A549 (cell line): ENCODE results near the gene FMNL2. TPM values are rescaled to one million over a fixed set of nuclear protein-coding genes. Genes with fewer than 3 reads are reported as not detected.

Source experiments
- ATAC-seq, 2 experiments: fragments of 200-7000 bp in 1 of 2; fragments of >200 bp in 1 of 2; cut with Nextera tagmentation in 1 of 2; cut with Tn5 transposase in 1 of 2; 3 replicates each; pipeline versions ENCODE4 v1.8.0 to v1.9.1; 2018 to 2020; ENCODE audit warnings: mild to moderate bottlenecking in 1 of 2, moderate library complexity in 1 of 2
- CTCF ChIA-PET: fragments of 300-600 bp; sonication (Branson Sonifier 250); formaldehyde crosslinking; extraction: SDS; loops from one replicate; lab custom pipeline; 2021; ENCODE audit warnings: antibody characterized with exemption, inconsistent platforms; lab: Yijun Ruan, JAX
- POLR2A ChIA-PET: fragments of 350-600 bp; formaldehyde crosslinking; extraction: SDS; loops from one replicate; lab custom pipeline; 2021; ENCODE audit warnings: antibody characterized with exemption, inconsistent platforms; lab: Yijun Ruan, JAX
- DNase-seq, 2 experiments: peaks; one replicate each; pipeline versions ENCODE4 v3.0.0 to v3.0.0-alpha.2; 2011 to 2016; ENCODE audit warnings: low read depth in 1 of 2, low spot score in 1 of 2
- FAIRE-seq: peaks from 2 replicates; lab custom pipeline; 2011; peaks lifted over from hg19 to GRCh38; lab: Jason Lieb, UNC
- H3K27ac ChIP-seq, 2 experiments: fragments of >200 bp; sonication (Bioruptor Twin); formaldehyde crosslinking; 3 replicates each; pipeline ENCODE4 v1.5.1; 2016 to 2017
- H3K4me1 ChIP-seq: fragments of >200 bp; sonication (Bioruptor Twin); formaldehyde crosslinking; 3 replicates; pipeline ENCODE4 v1.6.1; 2016
- H3K4me2 ChIP-seq: fragments of >200 bp; sonication (Bioruptor Twin); formaldehyde crosslinking; 3 replicates; pipeline ENCODE4 v1.6.1; 2016
- H3K4me3 ChIP-seq: fragments of >200 bp; sonication (Bioruptor Twin); formaldehyde crosslinking; 3 replicates; pipeline ENCODE4 v1.5.1; 2016
- H3K9me3 ChIP-seq: fragments of >200 bp; sonication (Bioruptor Twin); formaldehyde crosslinking; 3 replicates; pipeline ENCODE4 v1.6.1; 2016
- CBX2 ChIP-seq: fragments of 200-600 bp; sonication (generic); IDR thresholded peaks from 2 replicates; pipeline ENCODE4 v1.6.1; 2016; ENCODE audit warnings: low read depth, mild to moderate bottlenecking, borderline replicate concordance
- CHD2 ChIP-seq: fragments of 150-350 bp; IDR thresholded peaks from 2 replicates; pipeline ENCODE4 v1.6.1; 2014; ENCODE audit warnings: low read length; ENCODE audit not compliant: partially characterized antibody
- CHD4 ChIP-seq: fragments of 200-600 bp; sonication (generic); IDR thresholded peaks from 2 replicates; pipeline ENCODE4 v1.6.1; 2016; ENCODE audit warnings: antibody characterized with exemption, mild to moderate bottlenecking, borderline replicate concordance
- CTCF ChIP-seq: fragments of >200 bp; sonication (Bioruptor Twin); formaldehyde crosslinking; IDR thresholded peaks from 3 replicates; pipeline ENCODE4 v1.5.1; 2016
- EHF ChIP-seq: fragments of 250-450 bp; sonication (Bioruptor Pico); IDR thresholded peaks from 2 replicates; pipeline ENCODE4 v1.5.0; 2020; ENCODE audit warnings: mild to moderate bottlenecking
- EHMT2 ChIP-seq: fragments of 200-600 bp; sonication (generic); IDR thresholded peaks from 2 replicates; pipeline ENCODE4 v1.6.1; 2016; ENCODE audit warnings: antibody characterized with exemption, low read depth, mild to moderate bottlenecking, moderate library complexity
- FOSB ChIP-seq: fragments of 250-450 bp; sonication (Bioruptor Pico); IDR thresholded peaks from 2 replicates; pipeline ENCODE4 v1.5.0; 2020; ENCODE audit warnings: mild to moderate bottlenecking, moderate library complexity
- FOSL2 ChIP-seq, 2 experiments: fragments of 450-650 bp in 1 of 2; fragments of >200 bp in 1 of 2; sonication (Bioruptor Twin) in 1 of 2; formaldehyde crosslinking; IDR thresholded peaks; 2 replicates each; pipeline versions ENCODE4 v1.5.0 to v1.6.1; 2016 to 2020; ENCODE audit warnings: mild to moderate bottlenecking in 1 of 2, moderate library complexity in 1 of 2
- FOXS1 ChIP-seq: fragments of 250-450 bp; sonication (Bioruptor Pico); IDR thresholded peaks from 2 replicates; pipeline ENCODE4 v1.5.0; 2020; ENCODE audit warnings: mild to moderate bottlenecking, moderate library complexity
- GATA3 ChIP-seq: IDR thresholded peaks from 2 replicates; pipeline ENCODE4 v1.6.1; 2012; ENCODE audit warnings: borderline replicate concordance
- HDAC2 ChIP-seq: fragments of 200-600 bp; sonication (generic); IDR thresholded peaks from 2 replicates; pipeline ENCODE4 v1.6.1; 2016
- HOXB13 ChIP-seq: fragments of 250-450 bp; sonication (Bioruptor Pico); IDR thresholded peaks from 2 replicates; pipeline ENCODE4 v1.5.0; 2020; ENCODE audit warnings: low read depth, mild to moderate bottlenecking, moderate library complexity
- HOXB5 ChIP-seq: fragments of 250-450 bp; sonication (Bioruptor Pico); IDR thresholded peaks from 2 replicates; pipeline ENCODE4 v1.5.0; 2020; ENCODE audit warnings: mild to moderate bottlenecking, moderate library complexity
- JUN ChIP-seq, 2 experiments: fragments of >200 bp; sonication (Bioruptor Twin); formaldehyde crosslinking; IDR thresholded peaks; 2 replicates in 1 of 2; 3 replicates in 1 of 2; pipeline ENCODE4 v1.6.1; 2016 to 2017
- KDM1A ChIP-seq: fragments of 200-600 bp; sonication (generic); IDR thresholded peaks from 2 replicates; pipeline ENCODE4 v1.6.1; 2016; ENCODE audit warnings: low read depth, mild to moderate bottlenecking
- MAFK ChIP-seq: fragments of 450-650 bp; IDR thresholded peaks from 2 replicates; pipeline ENCODE4 v1.6.1; 2014; ENCODE audit not compliant: partially characterized antibody
- MAX ChIP-seq: IDR thresholded peaks from 2 replicates; pipeline ENCODE4 v1.6.1; 2012
- NR3C1 ChIP-seq: fragments of >200 bp; sonication (Bioruptor Twin); formaldehyde crosslinking; IDR thresholded peaks from 3 replicates; pipeline ENCODE4 v1.6.1; 2017
- PBX3 ChIP-seq: IDR thresholded peaks from 2 replicates; pipeline ENCODE4 v1.6.1; 2012
- PHF8 ChIP-seq: fragments of 200-600 bp; sonication (generic); IDR thresholded peaks from 2 replicates; pipeline ENCODE4 v1.6.1; 2016; ENCODE audit warnings: low read depth, mild to moderate bottlenecking, antibody characterized with exemption, moderate library complexity, borderline replicate concordance
- POLR2AphosphoS2 ChIP-seq: conservative IDR thresholded peaks from 2 replicates; pipeline ENCODE4 v1.6.1; 2012; ENCODE audit warnings: low read length, improper control_type of control experiment, inconsistent platforms
- RAD21 ChIP-seq, 2 experiments: fragments of >200 bp in 1 of 2; sonication (Bioruptor Twin) in 1 of 2; formaldehyde crosslinking in 1 of 2; IDR thresholded peaks in 1 of 2; conservative IDR thresholded peaks in 1 of 2; 2 replicates in 1 of 2; 3 replicates in 1 of 2; pipeline ENCODE4 v1.6.1; 2012 to 2018; ENCODE audit warnings: inconsistent platforms in 1 of 2
- RCOR1 ChIP-seq: fragments of 150-350 bp; IDR thresholded peaks from 2 replicates; pipeline ENCODE4 v1.6.1; 2014; ENCODE audit warnings: antibody characterized with exemption, low read length, low read depth
- REST ChIP-seq: fragments of 200-600 bp; sonication (generic); IDR thresholded peaks from 2 replicates; pipeline ENCODE4 v1.6.1; 2016; ENCODE audit warnings: antibody characterized with exemption, mild to moderate bottlenecking, moderate library complexity
- RFX5 ChIP-seq: fragments of 450-650 bp; IDR thresholded peaks from 2 replicates; pipeline ENCODE4 v1.7.1; 2014; ENCODE audit warnings: antibody characterized with exemption, mild to moderate bottlenecking, moderate library complexity
- TFCP2L1 ChIP-seq: fragments of 250-450 bp; sonication (Bioruptor Pico); IDR thresholded peaks from 2 replicates; pipeline ENCODE4 v1.5.0; 2021; ENCODE audit warnings: mild to moderate bottlenecking
- TP53 ChIP-seq: fragments of 250-450 bp; sonication (Bioruptor Pico); IDR thresholded peaks from 2 replicates; pipeline ENCODE4 v1.5.0; 2021; ENCODE audit warnings: mild to moderate bottlenecking, moderate library complexity
- ZC3H11A ChIP-seq: fragments of 450-650 bp; IDR thresholded peaks from 2 replicates; pipeline ENCODE4 v1.6.1; 2014; ENCODE audit warnings: antibody characterized with exemption, mild to moderate bottlenecking
- WGBS: methylation state at CpG from one replicate; pipeline ENCODE4 v1.1.6; 2017; ENCODE audit errors: missing lambda C conversion rate; 5-methylcytosine and 5-hydroxymethylcytosine counted together
- polyA plus RNA-seq, 4 experiments: library from polyadenylated mRNA; depleted of rRNA in 3 of 4; stranded (reverse); fragments of >200 nt; fragmentation: RNase III in 1 of 4; extraction: RNeasy Plus Mini Kit Qiagen cat#74134 plus additional on column Dnase treatment in 1 of 4; gene quantifications; 2 replicates in 3 of 4; 3 replicates in 1 of 4; pipeline ENCODE4 v1.2.3, GENCODE V29; 2011 to 2017

Gene FMNL2
- polyA plus RNA-seq, 2 of the 4 experiments (the other 2 are of a cell fraction) = 27.9 to 36.5 TPM

GRCh38 chr2:152629202-152629601 lies 294.2 kb downstream of the FMNL2 start:
- H3K27ac ChIP-seq = no peak overlapping the region
- 85% methylated on average over 1 of the region's 1 CpG for WGBS
- no peak for ATAC-seq
- no peak overlapping the region for H3K4me2 ChIP-seq
- H3K4me1 ChIP-seq = no peaks in the 10 kb centered on the region
- no peaks in the 10 kb centered on the region for H3K9me3 ChIP-seq
- FAIRE-seq = no peak
- no peak for TF ChIP-seq HOXB5
- TF ChIP-seq NR3C1 = no peak
- TF ChIP-seq KDM1A = no peak
- no peak for TF ChIP-seq FOSL2 (IDR thresholded peaks at IDR 0.05)
- TF ChIP-seq FOSL2 (CRISPR knock-in tag; IDR thresholded peaks at IDR 0.05) = no peak
- TF ChIP-seq FOXS1 (CRISPR knock-in tag) = no peak
- no peak for TF ChIP-seq POLR2AphosphoS2
- no peak overlapping the region for H3K4me3 ChIP-seq
- no peak for DNase-seq
- ChIA-PET CTCF (interaction anchor here (1.5 to 3.2 kb wide), 2 partner anchors 10 to 453 kb away, joined by 3 to 15 read pairs; partner anchors contain the start of gene STAM2), POLR2A (no interaction called here)

- Histone ChIP-seq H3K4me3 (no peak overlapping the region), H3K4me1 (no peaks in the 10 kb centered on the region), H3K27ac (no peak overlapping the region), H3K9me3 (no peaks in the 10 kb centered on the region), H3K4me2 (no peak overlapping the region)
- ChIA-PET CTCF (interaction anchor here (1.2 to 3.2 kb wide), 5 partner anchors 11 to 454 kb away, joined by 3 to 15 read pairs (median 3); partner anchors contain the start of gene STAM2), POLR2A (no interaction called here)
- DNase-seq (no peak), ATAC-seq (no peak), FAIRE-seq (no peak)
- 92% methylated on average over 4 of the region's 4 CpGs for WGBS
- no peak for TF ChIP-seq CHD4
- no peak for TF ChIP-seq REST
- no peak for TF ChIP-seq MAFK
- TF ChIP-seq FOSB (CRISPR knock-in tag) = no peak
- no peak for TF ChIP-seq PHF8
- no peak for TF ChIP-seq CBX2
- no peak for TF ChIP-seq RAD21 (conservative IDR thresholded peaks at IDR 0.05 in 1 of 2, IDR thresholded peaks at IDR 0.05 in 1 of 2)
- no peak for TF ChIP-seq KDM1A
- no peak for TF ChIP-seq NR3C1
- no peak for TF ChIP-seq HDAC2
Observed at GRCh38 chr2:152630466-152630865, 295.5 kb downstream of the FMNL2 start.

- no peak for FAIRE-seq
- POLR2A ChIA-PET = no interaction called here
- no peak for ATAC-seq
- WGBS = 83% methylated on average over 3 of the region's 3 CpGs
- CTCF ChIA-PET = interaction anchor here (3.9 to 5.6 kb wide), 3 partner anchors 14 to 456 kb away, joined by 21 to 63 read pairs (median 52); partner anchors contain the start of gene STAM2
- Histone ChIP-seq H3K4me3 (no peak overlapping the region), H3K27ac (no peak overlapping the region), H3K4me2 (no peak overlapping the region), H3K4me1 (no peaks in the 10 kb centered on the region), H3K9me3 (no peaks in the 10 kb centered on the region)
- DNase-seq = no peak
- TF ChIP-seq FOSB (CRISPR knock-in tag) (no peak), PBX3 (no peak), CHD2 (no peak), TP53 (CRISPR knock-in tag) (no peak), RAD21 (conservative IDR thresholded peaks at IDR 0.05 in 1 of 2, IDR thresholded peaks at IDR 0.05 in 1 of 2) (no peak), MAX (no peak), HOXB13 (CRISPR knock-in tag) (no peak), JUN (IDR thresholded peaks at IDR 0.05) (no peak), HOXB5 (no peak), GATA3 (no peak), RFX5 (no peak), TFCP2L1 (CRISPR knock-in tag) (no peak), ZC3H11A (no peak), CHD4 (no peak), EHMT2 (no peak), EHF (CRISPR knock-in tag) (no peak), CTCF (no peak), RCOR1 (no peak), KDM1A (no peak), CBX2 (no peak)
Observed at GRCh38 chr2:152632736-152633135, 297.8 kb downstream of the FMNL2 start.
